NCI-H146 (cell line): ENCODE data around the gene MST1R.
"Not testable (repeated sequence)": the region's sequence is repeated elsewhere in the genome, so short reads cannot be mapped to it uniquely, and the experiment has no call there.

Source experiments
- DNase-seq: peaks from one replicate; lab custom pipeline; 2025; lab: John Stamatoyannopoulos, UW

The MST1R gene

DNA sequence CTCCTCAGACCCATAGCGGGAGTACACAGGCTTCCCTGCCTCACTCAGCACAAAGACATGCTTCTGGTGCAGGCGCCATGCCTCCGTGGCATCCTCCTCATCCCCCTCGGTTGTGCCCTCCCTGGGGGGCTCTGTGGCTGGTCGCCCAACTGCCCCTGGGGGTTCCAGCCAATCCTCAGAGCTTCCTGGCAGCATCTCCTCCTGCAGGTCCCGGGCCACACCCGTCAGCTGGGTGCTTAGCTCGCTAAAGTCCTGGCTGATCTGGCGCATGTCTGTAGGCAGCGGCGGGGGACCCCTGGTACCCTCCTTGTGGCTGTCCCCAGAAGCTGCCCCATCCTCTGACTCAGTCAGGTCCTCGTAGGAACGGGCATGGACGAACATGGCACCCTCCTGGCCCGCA, 7.9 kb upstream of the MST1R start:
- no peak for DNase-seq

DNA sequence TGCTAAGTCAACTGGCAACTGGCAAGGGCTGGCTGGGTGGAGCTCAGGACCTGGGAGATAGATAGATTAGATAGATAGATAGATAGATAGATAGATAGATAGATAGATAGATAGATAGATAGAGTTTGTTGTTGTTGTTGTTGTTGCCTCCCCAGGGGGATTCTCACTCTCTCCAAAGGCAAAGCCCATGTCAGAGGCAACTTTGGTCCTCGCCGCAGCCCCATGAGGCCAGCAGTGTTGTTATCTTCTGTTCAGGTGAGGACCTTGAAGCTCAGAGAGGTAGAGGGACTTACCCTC, 7.4 kb upstream of the MST1R start:
- DNase-seq, result no peak

DNA sequence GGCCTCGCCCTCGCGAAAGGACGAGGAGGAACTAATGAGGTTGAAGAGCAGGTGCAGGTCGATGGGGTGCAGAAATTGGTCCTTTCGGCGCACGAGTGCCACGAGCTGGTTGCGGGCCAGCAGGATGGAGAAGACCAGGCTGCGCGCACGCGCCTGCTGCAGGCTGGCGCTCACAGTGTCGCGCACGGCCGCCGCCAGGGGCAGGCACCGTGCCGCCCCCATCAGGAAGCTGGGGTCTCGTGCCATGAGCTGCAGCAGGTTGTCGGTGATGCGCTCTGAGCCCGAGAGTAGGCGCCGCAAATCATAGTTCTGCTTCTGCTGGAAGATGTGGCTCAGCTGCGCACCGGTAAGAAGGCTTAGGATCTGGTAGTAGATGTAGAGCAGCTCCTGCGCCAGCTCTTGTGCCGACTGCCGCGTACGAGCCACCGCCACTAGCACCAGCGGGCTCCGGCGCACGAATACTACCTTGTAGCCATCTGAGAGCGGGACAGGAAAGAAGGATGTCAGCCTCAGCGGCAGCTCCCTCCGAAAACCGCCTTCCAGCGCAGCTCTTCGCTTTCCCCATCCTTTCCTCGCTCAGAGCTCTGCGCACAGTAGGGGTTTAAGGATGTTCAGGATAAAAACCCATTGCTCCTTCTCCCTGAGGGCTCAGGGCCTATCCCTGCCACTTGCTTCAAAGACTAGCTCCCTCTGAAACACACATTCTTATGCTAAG, 6.9 kb upstream of the MST1R start:
- no peak for DNase-seq

DNA sequence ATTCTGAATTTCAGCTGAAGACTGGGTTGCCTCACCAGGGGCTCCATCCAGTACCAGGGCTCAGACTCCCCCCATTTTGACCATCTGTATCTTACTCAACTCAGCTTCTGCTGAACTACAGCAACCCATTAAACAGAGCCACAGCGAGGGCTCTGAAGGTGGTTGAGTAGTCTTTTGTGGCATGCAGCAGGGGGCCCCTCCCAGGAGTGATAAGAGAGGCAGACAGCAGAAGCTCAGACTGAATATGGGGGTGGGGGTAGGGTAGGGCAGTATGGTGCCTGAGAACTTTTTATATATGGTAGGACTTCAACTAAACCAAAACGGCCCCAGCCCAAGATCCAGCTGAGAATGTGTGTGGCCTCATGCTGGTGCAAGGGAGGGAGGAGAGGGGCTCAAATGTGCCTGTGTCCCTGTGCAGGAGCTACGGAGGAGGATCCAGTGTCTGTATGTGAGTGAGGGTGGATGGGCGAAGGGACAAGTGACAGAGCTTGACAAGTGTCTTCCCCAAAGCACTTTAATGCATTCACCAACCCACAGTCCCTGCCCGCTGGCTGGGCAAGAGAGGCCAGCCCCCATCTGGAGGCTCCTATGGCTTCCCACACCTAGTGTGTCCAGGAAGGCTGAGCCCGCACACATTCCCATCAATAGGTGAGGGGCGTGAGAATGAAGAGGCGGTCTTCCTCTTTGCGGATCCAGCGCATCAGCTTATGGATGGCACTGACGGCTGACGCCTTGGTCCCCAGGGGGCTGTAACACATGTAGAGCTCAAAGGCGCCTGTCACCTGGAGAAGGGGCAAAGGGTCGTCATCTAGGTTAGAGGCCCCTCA, 4.9 kb upstream of the MST1R start:
- peak; percentile 37 for DNase-seq

DNA sequence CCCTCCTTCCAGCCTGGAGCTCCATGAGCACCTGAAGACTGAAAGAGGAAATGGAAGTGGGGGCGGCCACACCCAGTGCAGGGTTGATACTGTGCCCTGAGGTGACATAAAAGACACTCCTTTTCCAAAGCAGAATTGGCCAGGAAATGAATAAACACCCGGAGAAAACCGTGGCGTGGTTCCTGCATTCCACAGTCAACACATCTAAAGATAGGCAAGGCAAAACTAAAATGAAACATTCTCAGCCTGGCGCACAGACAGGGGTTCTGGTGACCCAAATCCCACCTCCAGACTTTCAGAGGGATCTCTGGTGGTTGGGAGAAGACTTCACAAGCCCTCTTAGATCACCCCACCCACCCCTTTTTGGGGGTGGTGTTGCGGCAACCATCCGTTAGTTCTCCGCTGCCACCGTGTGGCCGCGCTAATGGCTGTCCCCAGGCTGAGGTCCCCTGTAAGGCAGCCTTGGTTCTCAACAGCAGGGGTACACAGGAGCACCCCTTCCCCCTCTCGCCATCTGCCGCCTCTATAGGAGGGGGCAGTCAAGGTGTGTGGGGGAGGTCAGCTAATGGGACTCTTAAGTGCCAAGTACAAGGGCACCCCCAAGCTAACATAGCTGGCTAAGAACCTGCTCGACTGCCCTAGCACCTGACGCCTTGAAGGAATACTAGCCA, 2.5 kb upstream of the MST1R start:
- no peak for DNase-seq

DNA sequence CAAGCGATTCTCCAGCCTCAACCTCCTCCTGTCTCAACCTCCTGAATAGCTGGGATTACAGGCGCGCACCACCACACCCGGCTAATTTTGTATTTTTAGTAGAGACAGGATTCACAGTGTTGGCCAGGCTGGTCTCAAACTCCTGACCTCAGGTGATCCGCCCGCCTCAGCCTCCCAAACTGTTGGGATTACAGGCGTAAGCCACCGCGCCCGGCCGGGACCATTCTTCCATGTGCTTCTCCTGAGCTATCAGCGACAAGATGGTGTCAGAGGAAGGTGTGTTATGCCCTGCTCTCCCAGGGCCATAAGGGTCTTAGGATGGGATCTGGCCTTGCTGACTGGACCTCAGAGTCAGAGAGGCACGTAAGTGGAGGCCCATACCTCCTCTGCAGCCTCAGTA, 775 bp upstream of the MST1R start:
- DNase-seq, result not testable (repeated sequence)

DNA sequence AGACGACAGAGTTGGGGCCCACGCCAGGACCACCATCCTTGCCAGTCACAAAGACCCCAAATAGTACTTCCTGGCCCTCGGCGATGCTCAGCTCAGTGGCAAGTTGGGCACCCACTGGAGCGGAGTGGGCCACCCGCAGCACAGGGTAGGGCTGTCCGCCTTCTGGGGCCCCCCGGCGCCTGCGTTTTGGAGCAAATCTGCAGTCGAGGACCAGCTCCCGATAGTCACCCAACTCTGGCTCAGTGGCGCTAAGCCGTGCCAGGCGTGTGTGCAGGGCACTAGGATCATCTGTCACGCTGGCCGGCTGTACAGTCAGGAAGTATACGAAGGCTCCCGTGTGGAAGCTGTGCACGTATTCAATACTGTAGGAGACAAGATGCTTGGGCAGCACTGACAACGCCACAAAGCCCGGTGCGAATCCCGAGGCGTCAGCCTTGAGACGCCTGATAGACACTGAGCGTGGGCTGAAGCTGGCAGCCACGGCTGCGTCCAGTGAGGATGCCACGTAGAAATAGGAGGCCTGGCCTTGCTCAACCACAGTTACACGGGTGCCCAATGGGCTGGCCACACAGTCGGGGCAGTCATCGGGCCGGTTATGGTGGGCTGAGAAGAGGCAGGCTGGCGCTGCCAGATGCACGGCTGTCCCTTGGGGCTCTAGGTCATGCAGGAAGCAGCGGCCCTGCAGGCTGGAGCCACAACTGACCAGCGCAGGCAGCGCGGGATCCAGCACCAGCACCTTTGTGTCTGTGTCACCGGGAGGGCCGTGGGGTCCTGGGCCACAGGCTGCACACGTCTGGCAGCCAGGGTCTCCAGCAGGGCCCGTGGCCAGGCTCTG, 945 bp downstream of the MST1R start:
- DNase-seq, result no peak

DNA sequence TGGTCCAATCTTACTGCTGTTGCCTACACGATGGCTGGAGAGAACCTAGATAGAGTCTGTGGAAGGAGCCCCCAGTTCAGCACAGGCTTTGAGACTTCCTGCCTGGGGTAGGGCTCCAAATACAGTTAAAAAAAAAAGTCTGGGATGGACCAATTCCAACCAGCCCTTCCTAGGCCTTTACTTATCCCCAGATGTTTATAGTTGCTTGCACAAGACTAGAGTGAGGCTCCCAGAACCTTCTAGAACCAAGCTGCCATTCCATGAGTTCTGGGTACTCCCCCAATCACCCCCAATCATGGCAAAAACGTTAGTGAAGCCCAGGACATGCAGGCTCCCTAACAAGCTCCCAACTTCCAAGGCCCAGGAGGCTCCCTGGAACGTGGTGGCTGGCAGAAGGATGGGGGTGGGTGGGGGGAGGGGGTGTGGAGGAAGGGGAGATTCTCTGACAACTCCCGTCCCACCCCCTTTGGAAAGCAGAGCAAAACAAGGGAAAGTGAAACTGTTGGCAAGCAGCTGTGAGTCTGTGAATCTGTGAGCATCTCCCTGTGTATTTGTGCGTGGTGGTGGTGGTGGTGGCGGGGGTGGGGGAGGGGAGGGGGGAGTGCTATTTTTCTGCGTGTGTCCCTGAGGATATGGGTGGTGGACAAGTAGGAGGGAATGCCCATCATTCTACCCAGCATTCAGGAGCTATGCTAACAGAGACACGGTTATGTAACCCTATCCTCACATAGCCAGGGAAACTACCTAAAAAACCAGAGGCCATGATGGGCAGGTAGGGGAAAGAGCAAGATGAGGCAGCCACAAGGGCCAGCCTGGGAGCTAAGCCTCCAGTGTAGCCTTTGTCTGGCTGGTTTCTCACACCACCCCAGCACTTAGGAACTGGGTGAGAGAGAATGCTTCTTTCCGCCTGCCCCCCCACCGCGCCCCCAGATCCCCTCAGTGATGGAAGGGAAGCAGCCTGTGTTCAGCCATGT, 2.0 kb downstream of the MST1R start:
- DNase-seq, result no peak

DNA sequence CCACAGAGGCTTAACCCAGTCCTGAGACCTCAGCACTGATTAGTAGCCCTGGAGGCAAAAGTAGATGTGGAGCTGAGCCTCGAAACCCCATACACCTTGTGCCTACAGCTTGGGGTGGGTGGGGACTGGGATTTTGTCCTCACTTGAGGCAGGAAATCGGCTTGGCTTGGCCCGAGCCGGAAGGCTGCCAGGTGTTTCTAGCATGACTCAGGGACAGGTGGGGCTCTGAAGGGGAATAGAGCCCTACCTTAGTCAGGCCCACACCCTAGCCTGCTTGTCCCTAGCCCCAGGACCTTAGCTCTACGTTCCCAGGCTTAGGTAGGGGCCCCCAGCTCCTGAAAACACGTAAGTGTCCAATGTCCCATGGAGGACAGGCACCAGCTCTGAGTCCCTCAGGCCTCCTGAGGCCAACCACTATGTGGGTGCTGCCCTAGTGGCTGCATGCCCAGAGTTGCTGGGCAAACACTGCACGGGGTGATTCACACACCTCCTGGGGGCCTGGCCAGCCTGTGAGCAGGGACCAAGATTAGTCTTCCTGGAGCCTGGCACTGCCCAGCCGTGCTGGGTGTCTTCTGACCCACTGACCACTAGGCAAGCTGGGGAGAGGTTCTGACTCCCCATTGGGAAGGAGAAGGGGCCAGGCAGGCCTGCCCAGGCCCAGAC, 3.1 kb downstream of the MST1R start:
- no peak for DNase-seq

DNA sequence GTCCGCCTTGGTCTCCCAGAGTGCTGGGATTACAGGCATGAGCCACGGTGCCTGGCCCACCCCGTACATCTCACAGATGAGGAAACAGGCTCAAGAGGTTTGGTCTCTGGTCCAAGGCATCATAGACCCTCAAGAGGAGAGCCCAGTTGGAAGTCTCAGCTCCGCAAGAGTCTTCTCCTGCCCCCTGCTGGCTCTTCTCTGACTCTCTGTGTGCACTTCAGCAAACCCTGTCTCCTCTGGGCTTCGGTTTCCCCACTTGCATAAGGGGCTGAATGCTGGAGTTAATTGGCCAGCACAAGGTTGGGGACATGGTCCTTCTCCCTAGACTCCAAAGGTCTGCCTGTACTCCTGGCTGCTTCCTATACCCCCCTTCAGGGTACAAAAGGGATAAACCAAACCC, 3.9 kb downstream of the MST1R start:
- no peak for DNase-seq

DNA sequence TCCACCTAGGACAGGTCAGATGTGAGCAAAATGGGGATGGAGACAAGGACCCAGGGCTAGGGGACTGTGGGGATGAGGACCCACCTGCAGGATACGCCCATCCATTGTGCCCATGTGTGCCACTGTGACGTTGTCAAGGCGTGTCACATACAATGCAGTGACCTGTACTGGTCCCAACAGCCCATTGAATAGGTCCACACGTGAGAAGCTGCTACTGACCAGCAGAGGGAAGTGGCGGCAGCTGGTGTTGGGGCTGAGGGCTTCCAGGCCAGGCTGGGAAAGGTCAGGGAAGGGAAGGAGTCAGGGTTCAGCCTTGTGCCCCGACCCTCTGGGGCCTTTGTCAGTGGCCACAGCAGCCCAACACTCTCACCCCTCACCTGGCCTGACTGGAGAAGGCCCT, 4.7 kb downstream of the MST1R start:
- no peak for DNase-seq

DNA sequence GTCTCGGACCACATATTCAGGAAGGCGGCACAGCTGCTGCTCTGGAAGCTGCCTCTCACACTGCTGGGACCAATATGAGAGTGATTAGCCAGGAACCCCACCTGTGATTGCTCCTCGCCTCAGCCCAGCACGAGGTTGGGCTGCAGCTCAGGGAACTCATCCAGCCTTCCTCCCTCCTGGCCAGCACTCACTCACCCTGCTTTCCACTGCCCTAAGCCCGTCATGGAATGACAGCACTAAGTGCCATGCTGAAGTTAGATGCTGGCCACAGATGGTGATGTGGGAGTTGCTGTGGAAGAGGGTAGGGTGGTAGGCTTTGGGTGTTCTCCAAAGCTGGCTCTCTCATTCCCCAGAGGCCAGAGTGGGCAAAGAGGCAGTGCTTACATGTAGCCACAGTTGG, 7.3 kb downstream of the MST1R start:
- DNase-seq, result no peak

DNA sequence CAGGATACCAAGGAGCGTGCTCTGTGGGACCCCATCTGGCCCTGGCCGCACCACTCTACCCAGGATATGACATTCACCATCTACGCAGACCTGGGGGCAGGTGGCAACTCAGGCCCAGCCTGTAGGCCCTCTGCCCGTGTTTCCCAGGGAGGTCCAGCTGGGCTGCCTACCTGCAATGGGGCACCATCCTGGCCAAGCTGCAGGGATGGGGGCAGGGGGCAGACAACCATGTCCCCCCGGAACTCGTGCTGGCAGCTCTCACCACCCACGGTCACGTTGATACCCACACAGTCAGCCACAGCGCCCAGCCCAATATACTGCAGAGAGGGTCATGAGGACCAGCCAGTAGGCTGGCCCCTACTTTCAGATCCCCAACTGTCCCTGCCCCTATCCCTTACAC, 7.9 kb downstream of the MST1R start:
- no peak for DNase-seq

DNA sequence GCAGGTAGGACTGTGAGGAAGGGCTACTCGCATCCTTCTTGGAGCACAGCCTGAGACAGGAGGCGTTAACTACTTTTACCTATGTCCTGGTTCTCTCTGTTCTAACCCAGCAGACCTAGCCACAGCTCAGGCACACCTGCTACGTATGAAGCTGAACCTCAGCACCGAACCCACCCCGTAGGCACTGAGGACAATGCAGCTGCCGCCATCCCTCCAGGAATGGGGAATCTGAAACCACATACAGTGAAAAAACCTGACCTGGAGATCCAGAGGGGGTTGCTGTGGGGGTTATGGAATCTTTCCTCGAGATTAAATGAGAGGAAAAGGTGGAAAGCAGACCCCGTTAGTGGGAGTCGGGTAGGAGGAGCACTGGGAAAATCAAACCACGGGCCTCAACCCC, 14.4 kb downstream of the MST1R start:
- DNase-seq, result no peak

DNA sequence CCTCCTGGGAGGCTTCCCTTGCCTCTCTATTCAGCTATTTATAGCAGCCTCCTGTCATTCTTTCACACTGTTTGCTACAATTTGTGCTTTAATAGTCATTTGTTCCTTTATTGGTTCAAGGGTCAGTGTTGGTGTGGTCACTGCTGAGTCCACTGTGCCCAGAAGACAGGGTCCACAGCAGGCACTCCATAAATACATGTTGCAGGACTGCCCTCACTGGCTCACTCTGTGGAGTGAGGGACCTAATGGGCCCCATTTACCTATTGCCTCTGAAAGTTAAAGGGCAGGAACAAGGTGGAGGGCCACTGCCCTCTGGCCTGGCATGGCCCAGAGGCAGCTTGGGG, 16.8 kb downstream of the MST1R start:
- no peak for DNase-seq

DNA sequence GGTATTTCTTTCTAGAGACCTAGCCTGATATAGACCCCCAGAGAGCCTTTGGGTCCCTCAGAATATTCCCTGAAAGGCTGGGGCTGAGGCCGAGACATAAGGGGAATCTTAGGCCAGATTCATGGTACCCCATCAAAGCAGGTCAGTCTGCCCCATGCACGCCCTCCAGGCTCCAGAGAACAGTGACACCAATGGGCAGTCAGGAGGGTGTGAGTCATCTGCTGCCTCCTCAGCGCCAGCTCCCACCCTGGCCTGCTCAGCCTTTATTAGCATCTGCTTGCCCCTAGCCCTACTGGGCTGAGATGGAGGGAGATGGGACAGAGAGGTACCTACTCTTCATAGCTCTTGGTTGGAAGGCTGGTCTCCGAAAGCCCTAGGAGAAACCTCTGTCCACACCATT, 19.7 kb downstream of the MST1R start:
- DNase-seq, result no peak

DNA sequence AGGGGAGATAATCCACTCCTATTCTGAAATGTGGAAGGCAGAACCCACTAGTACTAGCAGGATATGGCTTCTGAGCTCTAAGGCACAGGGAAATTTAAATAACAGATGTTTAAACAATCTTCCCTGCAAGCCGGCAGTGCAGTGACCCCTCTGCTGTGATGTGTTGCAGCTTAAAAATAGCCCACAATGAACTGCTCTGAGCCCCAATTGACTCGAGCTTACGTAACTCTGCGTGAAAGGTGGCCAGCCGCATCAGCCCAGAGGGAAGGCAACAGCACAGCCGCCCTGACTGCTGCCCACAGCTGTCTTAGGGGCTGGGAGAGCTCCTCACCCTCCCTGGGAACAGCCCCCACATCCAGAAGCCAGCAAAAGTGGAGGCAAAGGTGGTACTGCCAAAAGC, 21.5 kb downstream of the MST1R start:
- DNase-seq, result no peak

DNA sequence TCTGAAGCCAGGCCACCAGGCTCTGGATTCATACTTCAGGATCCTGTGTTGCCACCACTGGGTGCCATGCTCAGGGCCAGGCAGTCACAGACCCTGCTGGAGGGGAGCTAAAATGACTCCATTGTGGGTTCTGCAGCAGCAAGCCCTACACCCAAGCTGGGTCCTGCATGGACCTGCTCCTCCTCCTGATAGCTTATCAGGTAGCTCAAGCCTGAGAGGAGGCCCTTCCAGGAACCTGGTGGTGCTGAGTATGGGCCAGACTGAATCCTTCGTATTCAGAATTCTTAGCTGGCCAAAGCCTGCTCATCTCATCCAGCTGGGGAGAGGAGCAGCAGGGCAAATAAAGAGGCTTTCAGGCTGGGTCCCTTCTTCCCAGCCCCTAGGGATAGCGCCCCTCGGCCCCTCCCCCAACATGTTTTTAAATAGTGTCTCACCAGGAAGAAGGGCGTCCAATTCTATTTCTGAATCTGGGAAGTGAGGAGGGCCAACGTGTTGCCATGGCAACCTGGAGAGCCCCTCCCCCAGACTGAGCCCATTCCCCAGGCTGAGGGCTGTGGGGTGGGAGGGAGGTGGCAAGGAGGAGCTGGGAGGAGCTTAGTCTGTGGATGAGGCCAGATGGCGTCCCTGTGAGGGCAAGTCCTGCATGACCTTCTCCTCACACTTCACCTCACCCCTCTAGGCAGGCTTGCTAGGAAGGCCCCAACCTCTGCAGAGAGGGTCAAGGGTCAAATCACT, 22.9 kb downstream of the MST1R start:
- DNase-seq, result no peak

DNA sequence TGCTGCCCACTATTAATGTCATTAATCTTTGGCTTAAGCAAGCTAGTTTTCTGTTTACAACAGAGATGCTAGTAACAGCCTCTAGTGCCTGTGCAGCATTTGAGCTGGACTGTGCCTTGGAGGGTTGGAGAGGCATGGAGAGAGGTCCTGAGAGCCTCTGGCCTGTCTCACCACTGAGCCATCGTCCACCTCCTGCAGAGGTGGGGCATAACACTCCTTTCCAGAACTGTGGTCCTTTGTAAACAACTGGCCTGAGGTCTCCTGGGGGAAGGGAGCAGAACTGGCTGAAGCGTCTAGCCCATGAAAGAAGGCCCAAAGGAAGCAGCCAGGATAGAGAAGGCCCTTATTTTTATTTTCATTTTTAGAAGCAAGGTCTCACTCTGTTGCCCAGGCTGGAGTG, 24.0 kb downstream of the MST1R start:
- no peak for DNase-seq

DNA sequence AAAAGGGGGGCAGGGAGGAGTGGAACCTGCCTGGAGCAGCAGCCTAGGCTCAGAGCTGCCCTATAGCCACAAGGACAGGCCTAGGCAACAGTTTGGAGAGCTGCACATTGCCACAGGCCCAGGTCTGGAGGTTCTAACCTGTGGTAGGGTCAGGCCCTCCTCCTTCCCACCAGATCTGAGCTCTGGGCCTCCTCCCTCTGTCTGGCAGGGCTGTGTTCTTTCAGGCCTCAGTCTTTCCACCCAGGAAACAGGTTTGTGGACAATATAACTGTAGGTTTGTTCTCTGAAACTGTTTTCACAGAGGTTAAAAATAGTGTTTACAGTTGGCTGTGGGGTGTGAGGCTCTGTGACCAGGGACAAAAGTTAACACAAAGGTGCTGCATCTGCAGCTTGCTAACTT, 25.0 kb downstream of the MST1R start:
- DNase-seq, result no peak
